Naive B cell (primary cell): Measurements from ENCODE around the gene ZFPM1. TPM values are rescaled to one million over a fixed set of nuclear protein-coding genes. Genes with fewer than 3 reads are reported as not detected.

ENCODE experiments used
- polyA plus RNA-seq, 6 donors: library from polyadenylated mRNA; unstranded; fragments of 300-500 nt; fragmentation: Illumina TruSeq; gene quantifications; one replicate each; pipeline ENCODE4 v1.2.3, GENCODE V29; 2021; ENCODE audit warnings: low read depth in 6 of 6

Gene ZFPM1
- polyA plus RNA-seq, 6 donors from 2014 or later = 0.09 to 0.46 (median 0.28) TPM

Other genes starting within 250 kb of the ZFPM1 start
- under 1 TPM in 5 of 6 donors, not detected in 1; 0.08 to 0.44 (median 0.15) TPM for gene ZNF469, start 70.3 kb upstream of the ZFPM1 start, polyA plus RNA-seq
- 10 to 100 TPM in 2 of 6 donors, 1 to 10 TPM in 4; 2.5 to 21.7 (median 9.0) TPM for gene ZC3H18, start 117.1 kb downstream of the ZFPM1 start, polyA plus RNA-seq
- gene IL17C, start 185.3 kb downstream of the ZFPM1 start, polyA plus RNA-seq = 1 to 10 TPM in 1 of 6 donors, under 1 TPM in 3, not detected in 2; 0.39 to 1.3 (median 0.86) TPM
- gene CYBA, start 197.8 kb downstream of the ZFPM1 start, polyA plus RNA-seq = 1,000 to 10,000 TPM; 1,408 to 2,468 (median 1,616) TPM
- gene MVD, start 209.8 kb downstream of the ZFPM1 start, polyA plus RNA-seq = 10 to 100 TPM in 5 of 6 donors, 1 to 10 TPM in 1; 9.7 to 36.1 (median 18.2) TPM
- gene SNAI3, start 233.2 kb downstream of the ZFPM1 start, polyA plus RNA-seq = 1 to 10 TPM; 1.4 to 9.0 (median 5.9) TPM